Breast epithelium (tissue), 3 donors: ENCODE measurements around the gene FRK.

Experiments
- CTCF ChIP-seq, 3 donors: fragments of 450-650 bp; IDR thresholded peaks; one replicate each; pipeline ENCODE4 v1.5.1; 2016 to 2017; ENCODE audit warnings: antibody characterized with exemption in 3 of 3, mild to moderate bottlenecking in 3 of 3, moderate library complexity in 3 of 3
- POLR2A ChIP-seq: fragments of 450-650 bp; IDR thresholded peaks from one replicate; pipeline ENCODE4 v1.6.1; 2016; ENCODE audit warnings: antibody characterized with exemption, mild to moderate bottlenecking, moderate library complexity

- no peak for TF ChIP-seq CTCF (IDR thresholded peaks at IDR 0.05)
- TF ChIP-seq POLR2A, result no peak
Measured at GRCh38 chr6:116011520-116011919, 49.2 kb downstream of the FRK start.
